Measurements from ENCODE around the gene B4GALNT4.
"Not testable (repeated sequence)": the region's sequence is repeated elsewhere in the genome, so short reads cannot be mapped to it uniquely, and the experiment has no call there.

The B4GALNT4 gene

GRCh38 chr11:420054-420910 lies 51.0 kb downstream of the B4GALNT4 start:
- no peak for DNase-seq (ENCODE audit: low spot score)

DNA sequence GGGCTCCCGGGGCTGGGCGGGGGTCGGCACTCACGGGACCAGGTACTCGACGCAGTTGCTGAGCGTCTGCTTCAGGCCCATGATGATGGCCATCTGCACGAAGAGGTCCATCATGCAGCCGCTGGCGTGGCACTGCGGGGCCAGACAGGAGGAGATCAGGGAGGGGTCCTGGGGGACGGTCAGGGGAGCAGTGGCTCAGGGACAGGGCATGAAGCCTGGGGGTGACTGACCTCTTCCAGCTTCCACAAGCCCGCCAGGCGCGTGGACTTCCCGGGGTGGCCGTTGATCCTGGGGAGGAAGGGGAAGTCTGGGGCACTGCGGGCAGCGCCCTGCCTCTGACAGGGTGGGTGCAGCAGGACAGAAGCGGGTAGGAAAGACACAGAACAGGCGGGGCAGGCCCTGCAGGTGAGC lies 51.6 kb downstream of the B4GALNT4 start:
- no peak for DNase-seq (ENCODE audit: low spot score)

GRCh38 chr11:422249-422656 lies 53.0 kb downstream of the B4GALNT4 start:
- DNase-seq (ENCODE audit: low spot score): no peak

DNA sequence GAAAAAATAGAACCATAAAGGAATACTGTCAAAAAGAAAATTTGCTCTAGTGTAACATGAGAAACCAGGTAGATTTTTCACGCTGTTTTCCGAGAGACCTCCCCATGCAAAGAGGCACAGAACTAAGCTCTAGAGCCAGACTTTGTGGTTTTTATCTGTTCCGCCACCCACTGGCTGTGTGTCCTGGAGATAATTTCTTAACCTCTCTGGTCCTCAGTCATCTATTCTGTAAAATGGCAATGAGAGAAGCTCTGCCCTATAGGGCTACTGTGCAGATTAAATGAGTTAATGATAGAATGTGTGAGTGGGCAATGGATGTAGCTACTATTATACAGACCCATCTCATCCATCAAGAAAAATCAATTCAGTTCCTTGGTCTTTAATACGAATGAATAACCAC lies 54.9 kb downstream of the B4GALNT4 start:
- no peak for DNase-seq (ENCODE audit: low spot score)

DNA sequence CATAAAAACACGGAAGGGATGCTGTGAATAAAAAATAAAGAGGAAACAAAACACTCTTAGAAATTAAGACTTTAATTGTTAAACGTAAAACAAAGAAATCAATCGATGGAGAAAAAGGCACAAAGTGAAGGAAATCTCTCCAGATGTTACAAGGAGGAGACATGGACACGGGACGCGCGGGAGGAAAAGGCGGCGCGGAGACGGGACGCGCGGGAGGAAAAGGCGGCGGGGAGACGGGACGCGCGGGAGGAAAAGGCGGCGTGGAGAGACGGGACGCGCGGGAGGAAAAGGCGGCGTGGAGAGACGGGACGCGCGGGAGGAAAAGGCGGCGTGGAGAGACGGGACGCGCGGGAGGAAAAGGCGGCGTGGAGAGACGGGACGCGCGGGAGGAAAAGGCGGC lies 55.5 kb downstream of the B4GALNT4 start:
- DNase-seq (ENCODE audit: low spot score): not testable (repeated sequence)

- DNase-seq (ENCODE audit: low spot score): no peak
Observed at GRCh38 chr11:425301-425700, 56.0 kb downstream of the B4GALNT4 start.

DNA sequence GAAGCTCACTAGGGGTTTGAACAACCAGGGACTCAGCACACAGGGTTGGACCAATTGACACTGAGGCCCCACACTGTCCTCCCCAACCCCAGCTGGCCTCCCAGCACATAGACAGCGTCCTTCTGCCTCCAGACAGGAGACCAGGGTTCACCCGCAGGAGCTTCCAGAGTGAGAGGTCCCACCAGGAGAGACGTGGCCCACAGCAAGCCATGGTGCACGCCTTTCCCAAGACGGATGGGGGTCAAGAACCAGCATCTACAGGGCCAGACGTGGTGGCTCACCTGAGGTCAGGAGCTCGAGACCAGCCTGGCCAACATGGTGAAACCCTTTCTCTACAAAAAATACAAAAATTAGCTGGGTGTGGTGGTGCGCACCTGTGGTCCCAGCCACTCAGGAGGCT lies 57.6 kb downstream of the B4GALNT4 start:
- DNase-seq (ENCODE audit: low spot score): no peak

DNA sequence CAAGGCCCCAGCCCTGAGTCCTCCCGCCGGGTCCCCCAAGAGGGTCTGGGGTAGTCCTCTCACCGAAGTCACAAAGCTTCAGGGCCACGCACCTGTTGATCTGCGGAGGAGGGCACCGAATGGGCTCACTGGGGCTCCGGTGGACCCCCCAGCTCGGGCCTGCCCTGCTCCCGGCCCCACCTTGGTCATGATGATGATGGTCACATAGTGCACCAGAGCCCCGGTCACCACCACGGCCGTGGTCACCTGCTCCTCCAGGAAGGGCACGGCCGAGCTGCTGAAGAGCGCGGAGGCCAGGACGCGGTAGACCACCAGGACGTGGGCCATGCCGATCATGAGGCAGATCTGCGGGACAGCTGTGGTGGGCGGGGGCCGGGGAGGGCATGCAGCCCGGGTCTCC lies 59.0 kb downstream of the B4GALNT4 start:
- DNase-seq (ENCODE audit: low spot score): no peak

DNA sequence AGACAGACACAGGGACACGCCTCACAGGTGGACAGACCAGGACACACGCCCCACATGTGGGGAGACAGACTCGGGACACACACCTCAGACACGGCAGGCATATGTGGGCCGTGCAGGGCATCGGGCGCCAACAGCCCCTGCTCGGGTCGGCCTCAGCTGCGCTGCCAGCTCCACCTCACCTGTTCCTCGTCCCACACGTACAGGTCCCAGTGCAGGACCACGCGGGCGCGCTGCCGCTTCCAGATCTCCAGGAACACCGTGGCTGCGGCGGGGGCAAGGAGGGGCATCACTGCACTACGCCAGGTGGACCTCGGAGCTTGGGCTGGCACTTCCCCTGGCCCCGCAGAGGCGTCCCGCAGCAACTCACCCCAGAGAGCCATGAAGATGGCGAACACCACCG lies 60.1 kb downstream of the B4GALNT4 start:
- no peak for DNase-seq (ENCODE audit: low spot score)

DNA sequence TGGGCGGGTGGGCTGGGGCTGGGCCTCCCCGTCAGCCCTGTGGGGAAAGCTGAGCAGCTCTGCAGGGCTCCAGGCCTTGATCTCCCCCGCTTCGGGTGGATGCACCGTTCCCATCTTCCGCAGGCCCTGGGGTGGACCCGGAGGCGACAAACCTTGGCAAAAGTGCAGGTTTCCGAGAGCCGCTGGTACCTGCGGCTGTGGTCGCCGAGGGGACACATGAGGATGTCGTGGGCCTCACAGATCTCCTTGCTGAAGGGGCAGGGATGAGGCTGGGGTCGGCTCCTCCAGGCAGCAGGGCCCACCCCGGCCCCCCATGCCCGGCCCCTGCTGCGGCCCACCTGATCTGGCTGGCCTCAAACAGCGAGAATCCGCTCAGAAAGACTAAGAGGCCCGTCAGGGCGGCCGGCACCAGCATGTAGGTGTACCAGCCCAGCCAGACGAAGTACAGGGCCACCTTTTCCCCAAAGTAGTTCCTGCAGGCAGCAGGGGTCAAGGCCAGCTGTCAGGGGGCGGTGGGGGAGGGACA lies 60.7 kb downstream of the B4GALNT4 start:
- no peak for DNase-seq (ENCODE audit: low spot score)

All from GM03348 (cell line).